ENCODE results near the gene DHODH.

Gene DHODH

GRCh38 chr16:71966932-71967331 lies 41.6 kb upstream of the DHODH start:
- POLR2A ChIA-PET: no interaction called here
- no peak for DNase-seq (ENCODE audit: extremely low spot score)
- TF ChIP-seq FOXM1 (IDR thresholded peaks at IDR 0.05; ENCODE audit: borderline replicate concordance): no peak
- TF ChIP-seq, protein P1, sequence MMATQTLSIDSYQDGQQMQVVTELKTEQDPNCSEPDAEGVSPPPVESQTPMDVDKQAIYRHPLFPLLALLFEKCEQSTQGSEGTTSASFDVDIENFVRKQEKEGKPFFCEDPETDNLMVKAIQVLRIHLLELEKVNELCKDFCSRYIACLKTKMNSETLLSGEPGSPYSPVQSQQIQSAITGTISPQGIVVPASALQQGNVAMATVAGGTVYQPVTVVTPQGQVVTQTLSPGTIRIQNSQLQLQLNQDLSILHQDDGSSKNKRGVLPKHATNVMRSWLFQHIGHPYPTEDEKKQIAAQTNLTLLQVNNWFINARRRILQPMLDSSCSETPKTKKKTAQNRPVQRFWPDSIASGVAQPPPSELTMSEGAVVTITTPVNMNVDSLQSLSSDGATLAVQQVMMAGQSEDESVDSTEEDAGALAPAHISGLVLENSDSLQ (IDR thresholded peaks at IDR 0.05): no peak
- TF ChIP-seq SUZ12 (IDR thresholded peaks at IDR 0.05): no peak
- TF ChIP-seq ELF4 (IDR thresholded peaks at IDR 0.05): no peak
- no peak for TF ChIP-seq TARDBP (IDR thresholded peaks at IDR 0.05)
- no peak for TF ChIP-seq FOXK2 (IDR thresholded peaks at IDR 0.05)
- CTCF ChIA-PET: interaction anchor here (0.7 kb wide), 1 partner anchor 356 kb away, joined by 5 read pairs; no protein-coding TSS in a partner anchor

DNA sequence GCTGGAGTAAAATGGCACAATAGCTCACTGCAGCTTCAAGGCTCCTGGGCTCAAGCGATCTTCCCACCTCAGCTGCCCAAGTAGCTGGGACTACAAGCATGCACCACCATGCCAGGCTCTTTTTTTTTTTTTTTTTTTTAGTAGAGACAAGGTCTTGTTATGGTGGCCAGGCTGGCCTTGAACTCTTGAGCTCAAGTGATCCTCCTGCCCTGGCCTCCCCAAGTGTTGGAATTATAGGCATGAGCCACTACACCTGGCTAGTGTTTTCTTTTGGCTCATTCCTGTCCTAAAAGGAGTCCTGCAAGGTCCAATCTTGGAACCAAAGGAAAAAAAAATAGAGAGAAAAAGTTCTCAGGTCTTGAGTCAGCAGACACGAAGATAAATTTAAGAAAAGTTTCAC lies 39.2 kb upstream of the DHODH start:
- no peak for DNase-seq (ENCODE audit: extremely low spot score)
- POLR2A ChIA-PET: no interaction called here
- CTCF ChIA-PET: interaction anchor here (0.7 kb wide), 1 partner anchor 359 kb away, joined by 3 read pairs; no protein-coding TSS in a partner anchor
- no peak for TF ChIP-seq ARNT (IDR thresholded peaks at IDR 0.05)
- no peak for TF ChIP-seq FOXM1 (IDR thresholded peaks at IDR 0.05; ENCODE audit: borderline replicate concordance)
- TF ChIP-seq HDGF (IDR thresholded peaks at IDR 0.05; ENCODE audit: borderline replicate concordance): no peak
- TF ChIP-seq CTBP1 (IDR thresholded peaks at IDR 0.05; ENCODE audit: borderline replicate concordance): no peak
- TF ChIP-seq TARDBP (IDR thresholded peaks at IDR 0.05): no peak
- TF ChIP-seq NFRKB (IDR thresholded peaks at IDR 0.05): no peak
- TF ChIP-seq FOXA1 (IDR thresholded peaks at IDR 0.05): no peak

DNA sequence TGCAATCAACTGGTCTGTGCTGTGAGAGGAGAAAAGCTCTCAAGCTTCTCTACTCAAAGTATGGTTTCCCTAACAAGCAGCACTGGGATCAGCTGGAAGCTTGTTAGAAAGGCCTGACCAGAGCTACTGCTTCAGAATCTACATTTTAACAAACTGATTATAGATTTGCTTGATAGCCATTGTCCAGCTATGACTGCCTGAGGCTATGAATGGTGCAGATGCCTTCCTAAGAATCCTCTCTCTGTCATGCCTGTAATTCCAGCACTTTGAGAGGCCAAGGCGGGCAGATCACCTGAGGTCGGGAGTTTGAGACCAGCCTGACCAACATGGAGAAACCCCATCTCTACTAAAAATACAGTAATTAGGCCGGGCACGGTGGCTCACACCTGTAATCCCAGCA lies 37.0 kb upstream of the DHODH start:
- TF ChIP-seq SUZ12 (IDR thresholded peaks at IDR 0.05) (no peak), SP1 (IDR thresholded peaks at IDR 0.05) (no peak), CTBP1 (IDR thresholded peaks at IDR 0.05; ENCODE audit: borderline replicate concordance) (no peak), ARNT (IDR thresholded peaks at IDR 0.05) (no peak), ELF4 (IDR thresholded peaks at IDR 0.05) (no peak), LEF1 (IDR thresholded peaks at IDR 0.05; ENCODE audit: borderline replicate concordance) (no peak), BHLHE40 (IDR thresholded peaks at IDR 0.05; ENCODE audit: borderline replicate concordance) (no peak), TARDBP (IDR thresholded peaks at IDR 0.05) (no peak), FOXM1 (IDR thresholded peaks at IDR 0.05; ENCODE audit: borderline replicate concordance) (no peak), FOXK2 (IDR thresholded peaks at IDR 0.05) (no peak), FOXA1 (IDR thresholded peaks at IDR 0.05) (no peak), ZNF384 (IDR thresholded peaks at IDR 0.05) (no peak), NFRKB (IDR thresholded peaks at IDR 0.05) (no peak), HDGF (IDR thresholded peaks at IDR 0.05; ENCODE audit: borderline replicate concordance) (no peak), L3MBTL2 (conservative IDR thresholded peaks at IDR 0.05) (no peak)
- TF ChIP-seq, protein P1 (IDR thresholded peaks at IDR 0.05): no peak
- ChIA-PET CTCF (interaction anchor here (0.5 to 1.4 kb wide), 3 partner anchors 10 to 355 kb away, joined by 3 to 6 read pairs (median 4); no protein-coding TSS in a partner anchor), POLR2A (no interaction called here)
- DNase-seq (ENCODE audit: extremely low spot score): no peak

- ChIA-PET CTCF (interaction anchor here (1.4 kb wide), 1 partner anchor 11 kb away, joined by 6 read pairs; no protein-coding TSS in a partner anchor), POLR2A (no interaction called here)
- no peak for DNase-seq (ENCODE audit: extremely low spot score)
- TF ChIP-seq FOXM1 (IDR thresholded peaks at IDR 0.05; ENCODE audit: borderline replicate concordance): no peak
- TF ChIP-seq FOXA1 (IDR thresholded peaks at IDR 0.05): no peak
- no peak for TF ChIP-seq CTBP1 (IDR thresholded peaks at IDR 0.05; ENCODE audit: borderline replicate concordance)
- no peak for TF ChIP-seq BHLHE40 (IDR thresholded peaks at IDR 0.05; ENCODE audit: borderline replicate concordance)
- TF ChIP-seq SP1 (IDR thresholded peaks at IDR 0.05): no peak
- no peak for TF ChIP-seq LEF1 (IDR thresholded peaks at IDR 0.05; ENCODE audit: borderline replicate concordance)
- no peak for TF ChIP-seq ARNT (IDR thresholded peaks at IDR 0.05)
- no peak for TF ChIP-seq SUZ12 (IDR thresholded peaks at IDR 0.05)
- TF ChIP-seq ELF4 (IDR thresholded peaks at IDR 0.05): no peak
- no peak for TF ChIP-seq HDGF (IDR thresholded peaks at IDR 0.05; ENCODE audit: borderline replicate concordance)
- TF ChIP-seq, protein P1 (IDR thresholded peaks at IDR 0.05): no peak
- no peak for TF ChIP-seq FOXK2 (IDR thresholded peaks at IDR 0.05)
- no peak for TF ChIP-seq ZNF384 (IDR thresholded peaks at IDR 0.05)
- TF ChIP-seq TARDBP (IDR thresholded peaks at IDR 0.05): no peak
- TF ChIP-seq NFRKB (IDR thresholded peaks at IDR 0.05): no peak
- no peak for TF ChIP-seq L3MBTL2 (conservative IDR thresholded peaks at IDR 0.05)
Measured at GRCh38 chr16:71972356-71972755, 36.2 kb upstream of the DHODH start.

- ChIA-PET CTCF (no interaction called here), POLR2A (interaction anchor here (0.6 kb wide), 1 partner anchor 336 kb away, joined by 3 read pairs; no protein-coding TSS in a partner anchor)
- TF ChIP-seq ELF4 (IDR thresholded peaks at IDR 0.05) (no peak), ZNF384 (IDR thresholded peaks at IDR 0.05) (no peak), FOXK2 (IDR thresholded peaks at IDR 0.05) (no peak), NFRKB (IDR thresholded peaks at IDR 0.05) (no peak), BHLHE40 (IDR thresholded peaks at IDR 0.05; ENCODE audit: borderline replicate concordance) (no peak), SUZ12 (IDR thresholded peaks at IDR 0.05) (no peak), L3MBTL2 (conservative IDR thresholded peaks at IDR 0.05) (no peak), FOXM1 (IDR thresholded peaks at IDR 0.05; ENCODE audit: borderline replicate concordance) (no peak), LEF1 (IDR thresholded peaks at IDR 0.05; ENCODE audit: borderline replicate concordance) (no peak), FOXA1 (IDR thresholded peaks at IDR 0.05) (no peak), ARNT (IDR thresholded peaks at IDR 0.05) (no peak), TARDBP (IDR thresholded peaks at IDR 0.05) (no peak), CTBP1 (IDR thresholded peaks at IDR 0.05; ENCODE audit: borderline replicate concordance) (no peak), HDGF (IDR thresholded peaks at IDR 0.05; ENCODE audit: borderline replicate concordance) (no peak)
- TF ChIP-seq, protein P1 (IDR thresholded peaks at IDR 0.05): no peak
- no peak for DNase-seq (ENCODE audit: extremely low spot score)
Measured at GRCh38 chr16:71973001-71973400, 35.5 kb upstream of the DHODH start.

All from HEK293T (cell line).